Breast epithelium (tissue), 3 donors: Measurements from ENCODE around the gene TBX15.

Experiments used
- CTCF ChIP-seq, 3 donors: fragments of 450-650 bp; IDR thresholded peaks; one replicate each; pipeline ENCODE4 v1.5.1; 2016 to 2017; ENCODE audit warnings: antibody characterized with exemption in 3 of 3, mild to moderate bottlenecking in 3 of 3, moderate library complexity in 3 of 3
- POLR2AphosphoS5 ChIP-seq, 3 donors: sonication (generic); formaldehyde crosslinking; IDR thresholded peaks; one replicate each; pipeline ENCODE4 v1.6.1; 2017; ENCODE audit warnings: antibody characterized with exemption in 3 of 3

- TF ChIP-seq CTCF (IDR thresholded peaks at IDR 0.05): no peak
- TF ChIP-seq POLR2AphosphoS5 (IDR thresholded peaks at IDR 0.05): no peak
Measured at GRCh38 chr1:118984722-118985639, 3.2 kb downstream of the TBX15 start.
